K562 (cell line): Measurements from ENCODE around the gene RPL29. TPM values are rescaled to one million over a fixed set of nuclear protein-coding genes. Genes with fewer than 3 reads are reported as not detected.
A peak's percentile ranks its signal among the peaks of the same experiment; 100 is the strongest.

ENCODE experiments used
- DPF2 ChIP-seq: fragments of 450-650 bp; IDR thresholded peaks from 2 replicates; pipeline ENCODE4 v1.6.1; 2016
- FOXK1 ChIP-seq: sonication (generic); formaldehyde crosslinking; IDR thresholded peaks from 2 replicates; pipeline ENCODE4 v1.8.0; 2022; ENCODE audit warnings: missing genetic modification reagents, mild to moderate bottlenecking, borderline replicate concordance
- HIVEP1 ChIP-seq: fragments of 250-450 bp; sonication (Bioruptor Pico); IDR thresholded peaks from 2 replicates; pipeline ENCODE4 v1.4.0; 2020; ENCODE audit warnings: mild to moderate bottlenecking
- HMG20B ChIP-seq: fragments of 250-450 bp; sonication (Bioruptor Pico); IDR thresholded peaks from 2 replicates; pipeline ENCODE4 v1.5.0; 2021; ENCODE audit warnings: mild to moderate bottlenecking
- LARP7 ChIP-seq: fragments of 450-650 bp; IDR thresholded peaks from 2 replicates; pipeline ENCODE4 v1.6.1; 2016
- MIER1 ChIP-seq: fragments of 450-650 bp; IDR thresholded peaks from 2 replicates; pipeline ENCODE4 v1.6.1; 2016; ENCODE audit warnings: antibody characterized with exemption, mild to moderate bottlenecking, low read depth
- MNT ChIP-seq, 2 experiments: fragments of 450-650 bp; conservative IDR thresholded peaks; 2 replicates each; pipeline ENCODE4 v1.6.1; 2017; ENCODE audit warnings: mild to moderate bottlenecking in 2 of 2, moderate library complexity in 2 of 2
- MTA3 ChIP-seq: fragments of 450-650 bp; formaldehyde crosslinking; IDR thresholded peaks from 2 replicates; pipeline ENCODE4 v1.6.1; 2017; ENCODE audit warnings: mild to moderate bottlenecking, borderline replicate concordance
- MYC ChIP-seq, 2 experiments: fragments of 250-450 bp in 1 of 2; sonication (Bioruptor Pico) in 1 of 2; IDR thresholded peaks; 2 replicates each; pipeline versions ENCODE4 v1.5.1 to v1.6.1; 2012 to 2021; ENCODE audit warnings: low read depth in 2 of 2, borderline replicate concordance in 1 of 2, improper control_type of control experiment in 1 of 2, low read length in 1 of 2, mild to moderate bottlenecking in 1 of 2, moderate library complexity in 1 of 2
- RBM25 ChIP-seq: fragments of 200-400 bp; formaldehyde crosslinking; IDR thresholded peaks from 2 replicates; pipeline ENCODE4 v1.6.1; 2018; ENCODE audit warnings: low read length, low read depth, moderate library complexity; ENCODE audit not compliant: severe bottlenecking
- ZBTB34 ChIP-seq: fragments of 250-450 bp; sonication (Bioruptor Pico); IDR thresholded peaks from 2 replicates; pipeline ENCODE4 v1.8.0; 2021; ENCODE audit warnings: mild to moderate bottlenecking, moderate library complexity
- ZFX ChIP-seq: sonication (generic); formaldehyde crosslinking; IDR thresholded peaks from 2 replicates; pipeline ENCODE4 v1.8.0; 2022; ENCODE audit warnings: mild to moderate bottlenecking, missing genetic modification reagents, moderate library complexity
- ZNF407 ChIP-seq: fragments of 450-650 bp; IDR thresholded peaks from 2 replicates; pipeline ENCODE4 v1.6.1; 2016; ENCODE audit warnings: low read depth
- ZNF699 ChIP-seq: fragments of 250-450 bp; sonication (Bioruptor Pico); IDR thresholded peaks from 2 replicates; pipeline ENCODE4 v1.8.0; 2021; ENCODE audit warnings: mild to moderate bottlenecking, moderate library complexity; ENCODE audit not compliant: insufficient replicate concordance
- polyA plus RNA-seq, 8 experiments: library from polyadenylated mRNA; depleted of rRNA in 4 of 8; stranded (reverse) in 5 of 8; unstranded in 3 of 8; fragments of >200 nt; fragmentation: Nextera tagmentation in 2 of 8; fragmentation: Illumina TruSeq in 1 of 8; extraction: Ambion mirVana in 2 of 8; extraction: Trizol in 1 of 8; gene quantifications; 2 replicates each; pipeline versions ENCODE4 v1.2.1 to v1.2.3, GENCODE V29; 2011 to 2014; ENCODE audit warnings: inconsistent platforms in 1 of 8, missing spikeins in 1 of 8
- total RNA-seq, 7 experiments: library from RNA; depleted of rRNA in 6 of 7; stranded (reverse); fragments of >200 nt in 6 of 7; fragmentation: Illumina TruSeq in 2 of 7; extraction: Trizol in 2 of 7; gene quantifications; 2 replicates each; pipeline versions ENCODE4 v1.2.1 to v1.2.3, GENCODE V29; 2011 to 2021; ENCODE audit warnings: low replicate concordance in 1 of 7

RPL29 gene
- total and polyA plus RNA-seq, 9 of the 15 experiments (the other 6 are each of a cell fraction or from before 2014, with no cell fraction given) = 568 to 1,475 (median 1,104) TPM

- TF ChIP-seq MNT (conservative IDR thresholded peaks at IDR 0.05) = peak in 1 of 2 experiments; percentile 34; a peak in 1 of 4 replicates
- no peak for TF ChIP-seq ZBTB34 (CRISPR knock-in tag)
- peak; percentile 34; the same call in 1 of the 2 replicates for TF ChIP-seq ZNF407
- peak; percentile 45; the same call in 1 of the 2 replicates for TF ChIP-seq ZFX (CRISPR knock-in tag)
- TF ChIP-seq RBM25 = no peak
- peak; percentile 49; the same call in 1 of the 2 replicates for TF ChIP-seq MYC (IDR thresholded peaks at IDR 0.05; ENCODE audit: low read depth, low read length)
- no peak for TF ChIP-seq MYC (CRISPR knock-in tag; IDR thresholded peaks at IDR 0.05; ENCODE audit: borderline replicate concordance, low read depth)
- no peak for TF ChIP-seq ZNF699 (CRISPR knock-in tag)
- TF ChIP-seq DPF2 = peak; percentile 14; the same call in 1 of the 2 replicates
- TF ChIP-seq MIER1 = peak; percentile 21; the same call in 1 of the 2 replicates
- no peak for TF ChIP-seq FOXK1 (CRISPR knock-in tag)
- TF ChIP-seq HIVEP1 (CRISPR knock-in tag) = no peak
- TF ChIP-seq MTA3 = 0 out of 2 replicates have a peak, but pooled peaks have one; percentile 13
- 0 out of 2 replicates have a peak, but pooled peaks have one; percentile 61 for TF ChIP-seq LARP7
- no peak for TF ChIP-seq HMG20B (CRISPR knock-in tag)
Measured at GRCh38 chr3:51974963-51975851, 20.5 kb downstream of the RPL29 start, which contains the start of gene ABHD14A (continued).
